ENCODE results near the gene LARP4.
A peak's percentile ranks its signal among the peaks of the same experiment; 100 is the strongest.
"Not testable (repeated sequence)": the region's sequence is repeated elsewhere in the genome, so short reads cannot be mapped to it uniquely, and the experiment has no call there.

LARP4 gene

GRCh38 chr12:50400638-50401499 is at the start of gene LARP4:
TSS of gene LARP4 (plus strand) at chr12:50400885. CDS start at chr12:50401011, 126 bp downstream.
- peak; percentile 93 for DNase-seq

GRCh38 chr12:50351120-50352043 is 49.3 kb upstream of the LARP4 start:
- DNase-seq: no peak

- no peak for DNase-seq
Observed at GRCh38 chr12:50353404-50353803, 47.3 kb upstream of the LARP4 start.

DNA sequence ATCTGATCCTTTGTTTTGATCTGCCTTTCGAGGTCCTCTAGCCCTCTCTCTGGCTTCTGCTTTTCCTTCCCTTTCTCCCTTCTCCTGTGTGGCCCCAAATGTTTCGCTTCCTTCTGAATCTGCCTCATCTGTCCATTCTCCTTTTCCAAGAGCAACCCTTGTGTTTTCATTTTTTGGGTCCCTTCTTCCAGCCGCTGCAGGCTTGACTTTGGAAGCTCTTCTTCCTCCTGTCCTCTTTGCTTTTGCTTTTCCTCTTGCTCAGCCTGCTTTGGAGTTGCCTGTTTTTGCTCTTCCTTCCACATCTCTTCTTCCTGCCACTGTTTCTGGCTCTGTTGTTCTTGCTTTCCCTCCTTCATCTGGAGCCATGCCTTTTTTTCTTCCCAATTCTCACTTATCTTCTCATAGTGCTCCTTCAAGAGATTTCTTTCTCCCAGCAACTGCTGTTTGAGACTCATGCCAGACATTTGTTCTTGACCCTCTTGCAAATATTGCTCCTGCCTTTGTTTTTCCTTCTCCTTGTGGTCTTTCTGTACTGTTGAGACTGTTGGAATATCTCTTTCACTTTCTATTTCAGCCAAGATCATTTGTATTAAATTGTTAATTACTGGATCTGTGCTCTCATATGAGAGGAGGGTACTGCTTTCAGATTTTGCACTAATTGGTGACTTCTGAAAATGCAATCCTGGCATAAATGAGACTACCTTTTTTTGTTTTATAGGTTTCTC is 46.7 kb upstream of the LARP4 start:
- no peak for DNase-seq

DNA sequence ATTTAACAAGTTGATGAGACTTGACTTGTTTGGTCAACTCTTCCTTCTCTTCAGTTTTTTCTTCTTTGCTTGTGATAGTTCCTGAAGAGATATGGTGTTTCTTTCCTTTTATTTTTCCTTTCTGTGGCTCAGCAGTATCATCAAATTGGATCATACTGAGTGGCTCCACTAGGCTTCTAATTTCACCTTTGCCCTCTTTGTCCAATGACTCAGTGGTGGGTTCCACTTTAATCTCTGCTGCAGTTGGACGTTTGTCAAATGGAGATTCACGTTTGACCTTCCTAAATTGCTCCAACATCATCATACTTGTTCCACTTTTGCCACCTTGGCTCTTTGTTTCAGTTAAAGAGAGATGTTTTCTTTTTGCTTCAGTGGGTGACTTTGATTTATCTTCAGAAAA is 45.8 kb upstream of the LARP4 start:
- DNase-seq: no peak

DNA sequence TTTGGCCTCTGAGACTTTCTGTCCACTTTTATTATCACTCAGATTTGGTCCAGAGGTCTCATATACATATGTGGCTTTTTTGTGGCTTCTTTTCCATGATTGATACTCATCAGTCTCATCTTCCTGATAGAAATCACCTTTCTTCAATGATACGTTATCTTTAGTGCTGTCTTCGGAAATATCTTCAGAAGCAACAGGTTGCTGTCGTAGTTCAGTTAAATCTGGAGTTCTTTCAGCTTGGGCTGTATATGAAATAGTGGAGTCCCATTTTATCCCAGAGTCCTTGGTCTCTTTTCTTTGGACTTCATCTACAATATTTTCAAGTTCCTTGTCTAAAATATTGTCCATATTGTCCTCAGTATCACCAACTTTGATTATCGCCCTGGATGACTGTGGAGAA is 45.3 kb upstream of the LARP4 start:
- no peak for DNase-seq

DNA sequence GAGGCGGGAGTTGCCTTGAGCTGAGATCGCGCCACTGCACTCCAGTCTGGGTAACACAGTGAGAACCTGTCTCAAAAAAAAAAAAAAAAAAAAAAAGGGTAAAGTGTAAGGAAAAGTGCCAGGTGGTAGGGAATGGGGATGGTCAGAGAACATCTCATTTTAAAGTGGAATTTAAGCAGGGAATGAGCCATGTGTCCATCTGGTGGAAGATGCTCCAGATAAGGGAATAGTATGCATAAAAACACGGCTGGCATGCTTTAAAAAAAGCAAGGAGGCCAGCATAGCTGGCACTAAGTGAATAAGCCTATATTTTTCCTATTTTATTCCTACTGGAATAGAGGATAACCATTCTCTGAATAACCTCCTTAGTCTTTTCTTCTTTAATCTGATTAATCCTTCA is 38.0 kb upstream of the LARP4 start:
- no peak for DNase-seq

DNA sequence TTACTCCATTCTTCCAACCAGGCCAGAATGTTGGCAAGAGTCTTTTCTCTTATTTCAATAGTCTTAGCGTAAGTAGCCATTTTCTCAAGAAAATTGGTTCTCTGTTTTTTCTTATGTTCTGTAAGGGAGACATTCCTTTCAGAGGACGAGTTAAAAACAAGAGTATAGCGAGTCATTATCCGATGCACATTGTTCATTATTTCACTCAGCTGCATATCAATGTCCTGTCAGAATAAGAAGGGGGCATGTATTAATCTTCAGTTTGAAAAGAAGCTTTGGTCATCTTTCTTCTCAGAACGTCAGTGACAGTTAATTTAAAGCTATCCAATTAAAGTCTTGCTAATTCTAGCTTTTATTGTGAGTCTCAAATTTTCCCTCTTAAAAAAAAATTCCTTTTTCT is 37.5 kb upstream of the LARP4 start:
- DNase-seq: no peak

DNA sequence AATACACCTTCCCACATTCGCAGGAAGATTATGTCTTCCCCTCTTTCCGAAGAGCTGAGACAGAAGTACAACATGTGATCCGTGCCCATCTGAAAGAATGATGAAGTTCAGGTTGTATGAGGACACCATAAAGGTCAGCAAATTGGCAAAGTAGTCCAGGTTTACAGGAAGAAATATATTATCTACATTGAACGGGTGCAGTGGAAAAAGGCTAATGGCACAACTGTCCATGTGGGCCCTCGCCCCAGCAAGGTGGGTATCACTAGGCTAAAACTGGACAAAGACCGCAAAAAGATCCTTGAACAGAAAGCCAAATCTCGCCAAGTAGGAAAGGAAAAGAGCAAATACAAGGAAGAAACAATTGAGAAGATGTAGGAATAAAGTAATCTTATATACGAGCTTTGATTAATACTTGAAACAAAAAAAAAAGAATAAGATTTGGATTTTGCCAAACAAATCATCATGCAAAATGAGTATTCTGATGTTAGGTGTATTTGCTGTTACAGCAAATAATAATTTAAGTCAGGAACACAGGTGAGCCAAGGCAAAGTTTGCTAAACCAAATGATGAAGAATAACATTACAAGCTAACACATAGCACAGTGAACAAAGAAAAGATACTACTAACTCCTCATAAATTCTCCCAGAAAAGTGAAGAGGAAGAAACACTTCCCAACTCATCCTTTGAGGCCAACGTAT is 34.8 kb upstream of the LARP4 start:
- no peak for DNase-seq

- DNase-seq: not testable (repeated sequence)
Observed at GRCh38 chr12:50370672-50371071, 30.0 kb upstream of the LARP4 start.

GRCh38 chr12:50375802-50376201 is 24.9 kb upstream of the LARP4 start:
- no peak for DNase-seq

- DNase-seq: no peak
Observed at GRCh38 chr12:50380761-50381325, 19.8 kb upstream of the LARP4 start.

GRCh38 chr12:50387487-50387886 is 13.2 kb upstream of the LARP4 start:
- DNase-seq: no peak

GRCh38 chr12:50387972-50388478 is 12.7 kb upstream of the LARP4 start:
- DNase-seq: no peak

- not testable (repeated sequence) for DNase-seq
Observed at GRCh38 chr12:50388793-50389192, 11.9 kb upstream of the LARP4 start.

- no peak for DNase-seq
Observed at GRCh38 chr12:50390316-50390741, 10.4 kb upstream of the LARP4 start.

GRCh38 chr12:50394469-50395029 is 6.1 kb upstream of the LARP4 start:
- DNase-seq: no peak

GRCh38 chr12:50397117-50397650 is 3.5 kb upstream of the LARP4 start:
- no peak for DNase-seq

DNA sequence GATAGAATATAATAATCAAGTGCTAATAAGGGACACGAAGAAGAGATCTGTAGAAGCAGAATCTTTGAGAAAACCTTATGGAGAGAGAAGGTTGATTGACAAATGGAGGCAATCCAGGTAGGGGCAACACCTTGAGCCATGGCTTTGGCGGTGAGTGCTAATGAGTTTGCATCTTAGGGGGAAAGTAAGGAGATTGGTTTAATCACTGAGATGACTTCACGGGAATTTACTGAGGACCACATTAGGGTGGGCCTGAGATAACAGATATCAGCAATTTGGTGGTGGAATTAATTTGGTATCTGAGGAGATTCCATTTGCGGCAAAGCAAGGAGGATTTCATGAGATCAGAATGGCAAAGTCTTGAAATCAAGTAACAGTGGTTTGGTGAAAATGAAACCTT is 1.8 kb upstream of the LARP4 start:
- no peak for DNase-seq

GRCh38 chr12:50400104-50400637 is 514 bp upstream of the LARP4 start:
- DNase-seq: no peak

- DNase-seq: no peak
Observed at GRCh38 chr12:50401500-50402081, 906 bp downstream of the LARP4 start.
